Measurements from ENCODE around the gene MS4A1.
"Not testable (repeated sequence)": the region's sequence is repeated elsewhere in the genome, so short reads cannot be mapped to it uniquely, and the experiment has no call there.

The MS4A1 gene

GRCh38 chr11:60500276-60500910 lies 44.7 kb downstream of the MS4A1 start:
- no peak overlapping the region for H3K4me3 ChIP-seq (ENCODE audit: low read depth, low read length)
- no peak for TF ChIP-seq CTCF (IDR thresholded peaks at IDR 0.05; ENCODE audit: low read depth, low read length, missing control alignments)
- no peak for DNase-seq (ENCODE audit: low read depth)

- no peak for TF ChIP-seq CTCF (IDR thresholded peaks at IDR 0.05; ENCODE audit: low read depth, low read length, missing control alignments)
- no peak for DNase-seq (ENCODE audit: low read depth)
- H3K4me3 ChIP-seq (ENCODE audit: low read depth, low read length): no peak overlapping the region
Measured at GRCh38 chr11:60502221-60502775, 46.7 kb downstream of the MS4A1 start.

GRCh38 chr11:60504219-60504905 lies 48.7 kb downstream of the MS4A1 start:
- no peak for DNase-seq (ENCODE audit: low read depth)
- TF ChIP-seq CTCF (IDR thresholded peaks at IDR 0.05; ENCODE audit: low read depth, low read length, missing control alignments): no peak
- H3K4me3 ChIP-seq (ENCODE audit: low read depth, low read length): no peak overlapping the region

- not testable (repeated sequence) for H3K4me3 ChIP-seq (ENCODE audit: low read depth, low read length); DNase-seq (ENCODE audit: low read depth)
Measured at GRCh38 chr11:60509609-60510008, 54.0 kb downstream of the MS4A1 start.

- not testable (repeated sequence) for H3K4me3 ChIP-seq (ENCODE audit: low read depth, low read length); DNase-seq (ENCODE audit: low read depth)
Measured at GRCh38 chr11:60510209-60510608, 54.6 kb downstream of the MS4A1 start.

GRCh38 chr11:60511393-60511792 lies 55.7 kb downstream of the MS4A1 start:
- H3K4me3 ChIP-seq (ENCODE audit: low read depth, low read length): no peak overlapping the region
- TF ChIP-seq CTCF (IDR thresholded peaks at IDR 0.05; ENCODE audit: low read depth, low read length, missing control alignments): no peak
- DNase-seq (ENCODE audit: low read depth): no peak

- no peak overlapping the region for H3K4me3 ChIP-seq (ENCODE audit: low read depth, low read length)
- DNase-seq (ENCODE audit: low read depth): no peak
- no peak for TF ChIP-seq CTCF (IDR thresholded peaks at IDR 0.05; ENCODE audit: low read depth, low read length, missing control alignments)
Measured at GRCh38 chr11:60512651-60513225, 57.1 kb downstream of the MS4A1 start.
